ENCODE measurements around the gene CYP4X1. TPM values are rescaled to one million over a fixed set of nuclear protein-coding genes. Genes with fewer than 3 reads are reported as not detected.

Gene CYP4X1
- total and polyA plus RNA-seq, 2 donors (not counting 1 experiment from before 2014, with no cell fraction given): not detected

DNA sequence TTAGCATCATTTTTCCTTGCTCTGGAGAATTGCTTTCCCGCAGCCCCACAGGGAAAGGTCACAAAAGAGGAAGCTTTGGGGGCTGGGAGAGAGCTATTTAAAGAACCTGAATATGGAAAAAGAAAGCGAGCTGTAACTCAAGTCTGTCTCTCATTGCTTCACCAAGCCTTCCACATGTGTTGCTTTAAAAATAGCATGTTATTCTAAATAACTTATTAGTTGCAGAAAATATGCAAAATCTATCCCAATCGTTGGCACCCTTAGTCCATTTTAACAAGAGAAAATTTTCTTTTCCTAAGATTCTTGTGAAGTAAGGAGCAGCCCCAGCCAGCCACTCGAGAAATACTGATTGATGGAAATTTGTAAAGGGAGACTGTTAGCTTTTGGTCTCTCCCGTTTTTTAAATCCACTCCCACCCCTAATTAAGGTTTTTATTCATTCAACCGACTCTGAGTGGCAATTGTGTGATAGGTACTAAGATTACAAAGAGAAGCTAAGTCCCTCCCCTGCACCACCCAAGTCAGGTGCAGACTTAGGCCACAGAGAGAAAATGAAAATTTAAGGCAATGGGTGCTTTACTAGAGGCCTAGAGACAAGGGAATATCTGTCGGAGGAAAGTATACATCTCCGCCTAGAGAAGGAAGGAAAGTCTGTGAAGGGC, 802 bp downstream of the CYP4X1 start:
- H3K4me3 Mint-ChIP-seq: no peak overlapping the region
- no peaks in the 10 kb centered on the region for H3K79me2 ChIP-seq (ENCODE audit: control insufficient read depth, insufficient read depth, low read length)
- CTCF ChIA-PET: no interaction called here
- no peaks in the 10 kb centered on the region for H3K36me3 ChIP-seq (replicated peaks in 1 of 2; ENCODE audit: control extremely low read depth in 1 of 2, control insufficient read depth in 1 of 2, extremely low read depth in 1 of 2, insufficient read depth in 2 of 2, low read length in 1 of 2)
- peaks cover 33% of the 10 kb centered on the region for H3K27me3 Mint-ChIP-seq
- intact Hi-C loops (cut with micrococcal nuclease): no loop called here
- DNase-seq (no peak), ATAC-seq (ENCODE audit: low read depth) (no peak)
- H3K4me3 ChIP-seq (ENCODE audit: control extremely low read depth in 1 of 5, extremely low read depth in 1 of 5, insufficient read depth in 1 of 5, low read depth in 2 of 5, low read length in 4 of 5): no peak overlapping the region
- no peaks in the 10 kb centered on the region for H4K20me1 ChIP-seq (ENCODE audit: control insufficient read depth, insufficient read depth, low read length, poor library complexity, severe bottlenecking)
- no peak overlapping the region for H2AFZ ChIP-seq (ENCODE audit: insufficient read depth, low read depth, low read length, poor library complexity, severe bottlenecking)
- no peaks in the 10 kb centered on the region for H3K4me1 ChIP-seq (ENCODE audit: control insufficient read depth in 2 of 2, insufficient read depth in 2 of 2, low read length in 2 of 2)
- POLR2A ChIA-PET: no interaction called here
- 79% methylated on average over 2 of the region's 8 CpGs for WGBS (ENCODE audit: insufficient coverage)
- TF ChIP-seq, protein P1, sequence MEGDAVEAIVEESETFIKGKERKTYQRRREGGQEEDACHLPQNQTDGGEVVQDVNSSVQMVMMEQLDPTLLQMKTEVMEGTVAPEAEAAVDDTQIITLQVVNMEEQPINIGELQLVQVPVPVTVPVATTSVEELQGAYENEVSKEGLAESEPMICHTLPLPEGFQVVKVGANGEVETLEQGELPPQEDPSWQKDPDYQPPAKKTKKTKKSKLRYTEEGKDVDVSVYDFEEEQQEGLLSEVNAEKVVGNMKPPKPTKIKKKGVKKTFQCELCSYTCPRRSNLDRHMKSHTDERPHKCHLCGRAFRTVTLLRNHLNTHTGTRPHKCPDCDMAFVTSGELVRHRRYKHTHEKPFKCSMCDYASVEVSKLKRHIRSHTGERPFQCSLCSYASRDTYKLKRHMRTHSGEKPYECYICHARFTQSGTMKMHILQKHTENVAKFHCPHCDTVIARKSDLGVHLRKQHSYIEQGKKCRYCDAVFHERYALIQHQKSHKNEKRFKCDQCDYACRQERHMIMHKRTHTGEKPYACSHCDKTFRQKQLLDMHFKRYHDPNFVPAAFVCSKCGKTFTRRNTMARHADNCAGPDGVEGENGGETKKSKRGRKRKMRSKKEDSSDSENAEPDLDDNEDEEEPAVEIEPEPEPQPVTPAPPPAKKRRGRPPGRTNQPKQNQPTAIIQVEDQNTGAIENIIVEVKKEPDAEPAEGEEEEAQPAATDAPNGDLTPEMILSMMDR (IDR thresholded peaks at IDR 0.05): no peak
- no peak for TF ChIP-seq EZH2 (IDR thresholded peaks at IDR 0.05; ENCODE audit: borderline replicate concordance, insufficient read depth, low read depth, low read length, poor library complexity, severe bottlenecking)
- peaks cover 0 to 13% (median 3%) of the 10 kb centered on the region in 4 experiments for H3K27me3 ChIP-seq (replicated peaks in 1 of 4; ENCODE audit: control extremely low read depth in 1 of 4, control insufficient read depth in 3 of 4, insufficient read depth in 4 of 4, low read length in 3 of 4)
- H3K9me3 Mint-ChIP-seq (ENCODE audit: insufficient read depth): no peaks in the 10 kb centered on the region
- H3K9ac ChIP-seq (ENCODE audit: low read length): no peak overlapping the region
- no peak overlapping the region for H3K27ac ChIP-seq (ENCODE audit: low read length in 2 of 2)
- no peaks in the 10 kb centered on the region for H3K9me3 ChIP-seq (ENCODE audit: control extremely low read depth in 1 of 3, control insufficient read depth in 2 of 3, insufficient read depth in 1 of 3, low read length in 2 of 3)
- no peak overlapping the region for H3K27ac Mint-ChIP-seq
- no peak overlapping the region for H3K4me2 ChIP-seq (replicated peaks; ENCODE audit: low read depth, low read length, poor library complexity, severe bottlenecking)
- no peaks in the 10 kb centered on the region for H3K4me1 Mint-ChIP-seq

- no peaks in the 10 kb centered on the region for H3K4me1 ChIP-seq (ENCODE audit: control insufficient read depth in 2 of 2, insufficient read depth in 2 of 2, low read length in 2 of 2)
- Mint-ChIP-seq H3K9me3 (ENCODE audit: insufficient read depth) (no peaks in the 10 kb centered on the region), H3K27ac (no peak overlapping the region), H3K4me3 (no peak overlapping the region), H3K4me1 (no peaks in the 10 kb centered on the region), H3K27me3 (peaks cover 20% of the 10 kb centered on the region)
- 87% methylated on average over 3 of the region's 3 CpGs for WGBS (ENCODE audit: insufficient coverage)
- no peaks in the 10 kb centered on the region for H3K36me3 ChIP-seq (replicated peaks in 1 of 2; ENCODE audit: control extremely low read depth in 1 of 2, control insufficient read depth in 1 of 2, extremely low read depth in 1 of 2, insufficient read depth in 2 of 2, low read length in 1 of 2)
- POLR2A ChIA-PET: no interaction called here
- H3K4me2 ChIP-seq (replicated peaks; ENCODE audit: low read depth, low read length, poor library complexity, severe bottlenecking): no peak overlapping the region
- intact Hi-C loops (cut with micrococcal nuclease): no loop called here
- no peaks in the 10 kb centered on the region for H3K9me3 ChIP-seq (ENCODE audit: control extremely low read depth in 1 of 3, control insufficient read depth in 2 of 3, insufficient read depth in 1 of 3, low read length in 2 of 3)
- no peaks in the 10 kb centered on the region for H4K20me1 ChIP-seq (ENCODE audit: control insufficient read depth, insufficient read depth, low read length, poor library complexity, severe bottlenecking)
- H2AFZ ChIP-seq (ENCODE audit: insufficient read depth, low read depth, low read length, poor library complexity, severe bottlenecking): no peak overlapping the region
- DNase-seq (no peak), ATAC-seq (ENCODE audit: low read depth) (no peak)
- H3K79me2 ChIP-seq (ENCODE audit: control insufficient read depth, insufficient read depth, low read length): no peaks in the 10 kb centered on the region
- H3K4me3 ChIP-seq (ENCODE audit: control extremely low read depth in 1 of 5, extremely low read depth in 1 of 5, insufficient read depth in 1 of 5, low read depth in 2 of 5, low read length in 4 of 5): no peak overlapping the region
- no peaks in the 10 kb centered on the region for H3K27me3 ChIP-seq (replicated peaks in 1 of 4; ENCODE audit: control extremely low read depth in 1 of 4, control insufficient read depth in 3 of 4, insufficient read depth in 4 of 4, low read length in 3 of 4)
- TF ChIP-seq, protein P1 (IDR thresholded peaks at IDR 0.05): no peak
- no peak for TF ChIP-seq EZH2 (IDR thresholded peaks at IDR 0.05; ENCODE audit: borderline replicate concordance, insufficient read depth, low read depth, low read length, poor library complexity, severe bottlenecking)
- H3K9ac ChIP-seq (ENCODE audit: low read length): no peak overlapping the region
- no peak overlapping the region for H3K27ac ChIP-seq (ENCODE audit: low read length in 2 of 2)
- CTCF ChIA-PET: no interaction called here
Measured at GRCh38 chr1:47030170-47030805, 6.8 kb downstream of the CYP4X1 start.
